GM12878 (cell line): ENCODE results near the gene LYVE1. TPM values are rescaled to one million over a fixed set of nuclear protein-coding genes. Genes with fewer than 3 reads are reported as not detected.

Source experiments
- ATAC-seq: fragments of 200-7000 bp; cut with Tn5 transposase; 3 replicates; pipeline ENCODE4 v1.9.1; 2020; ENCODE audit warnings: mild to moderate bottlenecking, moderate library complexity
- BruUV-seq: library from RNA; stranded (reverse); fragments of 400-500 nt; replicated peaks from 2 replicates; lab custom pipeline; 2021; lab: Mats Ljungman, UMichigan
- CTCF ChIA-PET: fragments of 300-600 bp; sonication (Branson Sonifier 250); formaldehyde crosslinking; extraction: SDS; loops from one replicate; lab custom pipeline; 2021; ENCODE audit warnings: inconsistent platforms; lab: Yijun Ruan, JAX
- POLR2A ChIA-PET: fragments of 350-600 bp; formaldehyde crosslinking; extraction: SDS; loops from one replicate; lab custom pipeline; 2021; ENCODE audit warnings: inconsistent platforms; lab: Charles Lee
- RAD21 ChIA-PET: fragments of 300-600 bp; sonication (Branson Sonifier 250); formaldehyde crosslinking; loops from one replicate; lab custom pipeline; 2023; ENCODE audit warnings: antibody characterized with exemption; ENCODE audit not compliant: unreplicated experiment; lab: Charles Lee
- SMC1A ChIA-PET: fragments of 300-600 bp; sonication (Branson Sonifier 250); formaldehyde crosslinking; loops from one replicate; lab custom pipeline; 2023; ENCODE audit not compliant: unreplicated experiment, uncharacterized antibody; lab: Charles Lee
- DNase-seq: peaks from one replicate; pipeline ENCODE4 v3.0.0-alpha.2; 2011; ENCODE audit warnings: low read depth, low spot score
- FAIRE-seq: peaks from 3 replicates; lab custom pipeline; 2011; peaks lifted over from hg19 to GRCh38; lab: Jason Lieb, UNC
- H2AFZ ChIP-seq: 2 replicates; pipeline ENCODE4 v1.6.0; 2011; ENCODE audit warnings: low read depth, low read length, control low read depth; ENCODE audit not compliant: control insufficient read depth
- H3K27ac ChIP-seq: 2 replicates; pipeline ENCODE4 v1.5.1; 2011; ENCODE audit warnings: control low read depth; ENCODE audit not compliant: control insufficient read depth, insufficient read depth
- H3K27me3 ChIP-seq, 2 experiments: replicated peaks in 1 of 2; 2 replicates each; pipeline versions ENCODE4 v1.6.0 to v1.6.1; 2011; ENCODE audit warnings: low read length in 1 of 2; ENCODE audit not compliant: control insufficient read depth in 2 of 2, insufficient read depth in 2 of 2
- H3K36me3 ChIP-seq, 2 experiments: 2 replicates each; pipeline ENCODE4 v1.5.1; 2011; ENCODE audit warnings: low read length in 1 of 2; ENCODE audit not compliant: control insufficient read depth in 2 of 2, insufficient read depth in 2 of 2
- H3K4me1 ChIP-seq: 2 replicates; pipeline ENCODE4 v1.6.1; 2011; ENCODE audit warnings: mild to moderate bottlenecking, low read length, moderate library complexity, mixed read lengths; ENCODE audit not compliant: control insufficient read depth, insufficient read depth
- H3K4me2 ChIP-seq: 2 replicates; pipeline ENCODE4 v1.6.0; 2011; ENCODE audit warnings: control low read depth; ENCODE audit not compliant: control insufficient read depth, insufficient read depth
- H3K4me3 ChIP-seq: fragments of 200-600 bp; sonication (generic); 2 replicates; pipeline ENCODE4 v1.5.1; 2016
- H3K79me2 ChIP-seq: 2 replicates; pipeline ENCODE4 v1.6.0; 2011; ENCODE audit warnings: low read length; ENCODE audit not compliant: control insufficient read depth, insufficient read depth
- H3K9ac ChIP-seq: 2 replicates; pipeline ENCODE4 v1.8.0; 2011; ENCODE audit warnings: low read length, control low read depth, mixed read lengths; ENCODE audit not compliant: control insufficient read depth, insufficient read depth
- H3K9me3 ChIP-seq: replicated peaks from 3 replicates; pipeline ENCODE4 v1.5.1; 2011; ENCODE audit warnings: mild to moderate bottlenecking, low read length; ENCODE audit not compliant: control insufficient read depth, insufficient read depth
- H4K20me1 ChIP-seq: 2 replicates; pipeline ENCODE4 v1.6.0; 2011; ENCODE audit not compliant: control insufficient read depth, insufficient read depth
- BCL11A ChIP-seq: IDR thresholded peaks from 2 replicates; pipeline ENCODE4 v1.6.1; 2011; ENCODE audit warnings: low read depth, low read length
- HDAC6 ChIP-seq: fragments of 200-600 bp; sonication (generic); IDR thresholded peaks from one replicate; pipeline ENCODE4 v1.8.0; 2017; ENCODE audit warnings: antibody characterized with exemption; ENCODE audit not compliant: unreplicated experiment
- MEF2A ChIP-seq: IDR thresholded peaks from 2 replicates; pipeline ENCODE4 v1.6.1; 2011; ENCODE audit warnings: low read depth, mild to moderate bottlenecking, low read length, moderate library complexity; ENCODE audit not compliant: insufficient read depth
- NBN ChIP-seq: fragments of 450-650 bp; IDR thresholded peaks from 2 replicates; pipeline ENCODE4 v1.6.1; 2016
- NR2C1 ChIP-seq: fragments of 450-650 bp; IDR thresholded peaks from 2 replicates; pipeline ENCODE4 v1.6.1; 2017; ENCODE audit warnings: antibody characterized with exemption, mild to moderate bottlenecking, moderate library complexity
- SMAD1 ChIP-seq: fragments of 450-650 bp; IDR thresholded peaks from 2 replicates; pipeline ENCODE4 v1.6.1; 2018; ENCODE audit warnings: mild to moderate bottlenecking, low read depth; ENCODE audit not compliant: partially characterized antibody
- SP1 ChIP-seq: IDR thresholded peaks from one replicate; pipeline ENCODE4 v1.6.1; 2011; ENCODE audit warnings: low read depth, low read length
- SRF ChIP-seq, 2 experiments: IDR thresholded peaks; 2 replicates each; pipeline ENCODE4 v1.6.1; 2011; ENCODE audit warnings: low read depth in 2 of 2, low read length in 2 of 2, mild to moderate bottlenecking in 1 of 2, moderate library complexity in 1 of 2
- TAF1 ChIP-seq: IDR thresholded peaks from 2 replicates; pipeline ENCODE4 v1.6.1; 2011; ENCODE audit warnings: mild to moderate bottlenecking, low read depth, low read length, borderline replicate concordance
- TBL1XR1 ChIP-seq: IDR thresholded peaks from 2 replicates; pipeline ENCODE4 v1.6.1; 2012; ENCODE audit warnings: low read depth, low read length, improper control_type of control experiment
- ZBTB40 ChIP-seq: fragments of 450-650 bp; IDR thresholded peaks from 2 replicates; pipeline ENCODE4 v1.6.1; 2016; ENCODE audit warnings: mild to moderate bottlenecking, moderate library complexity, borderline replicate concordance
- WGBS: methylation state at CpG from one replicate; pipeline ENCODE4 v1.1.6; 2016; ENCODE audit warnings: low lambda C conversion rate; ENCODE audit not compliant: insufficient replicate concordance, insufficient coverage; ENCODE audit errors: missing lambda C conversion rate; 5-methylcytosine and 5-hydroxymethylcytosine counted together
- in situ Hi-C: fragments of 300-500 bp; cut with MboI; formaldehyde crosslinking; loops from 9 replicates; pipeline ENCODE4 v1.14.3; 2018; ENCODE audit warnings: mixed read lengths
- intact Hi-C: fragments of 100-400 bp; cut with micrococcal nuclease; formaldehyde crosslinking; loops from one replicate; pipeline ENCODE4 v1.14.2; 2022; ENCODE audit not compliant: unreplicated experiment
- polyA plus RNA-seq, 11 experiments: library from polyadenylated mRNA; depleted of rRNA in 4 of 11; unstranded in 6 of 11; stranded (reverse) in 5 of 11; fragments of >200 nt; fragmentation: Nextera tagmentation in 4 of 11; fragmentation: Illumina TruSeq in 1 of 11; extraction: Ambion mirVana in 4 of 11; extraction: Trizol in 1 of 11; gene quantifications; 1 replicate in 1 of 11; 2 replicates in 10 of 11; pipeline versions ENCODE4 v1.2.1 to v1.2.3, GENCODE V29; 2011 to 2016; ENCODE audit warnings: inconsistent platforms in 2 of 11, missing spikeins in 2 of 11, low read depth in 1 of 11
- total RNA-seq, 4 experiments: library from RNA; depleted of rRNA in 3 of 4; stranded (reverse); fragments of >200 nt in 3 of 4; fragmentation: Illumina TruSeq in 1 of 4; extraction: Trizol in 1 of 4; gene quantifications; 2 replicates each; pipeline versions ENCODE4 v1.2.1 to v1.2.3, GENCODE V29; 2013 to 2021
- TF ChIP-seq, protein P1 (sequence below): fragments of 450-650 bp; IDR thresholded peaks from 2 replicates; pipeline ENCODE4 v1.6.1; 2017; ENCODE audit warnings: antibody characterized with exemption, mild to moderate bottlenecking, moderate library complexity

The LYVE1 gene
- total and polyA plus RNA-seq, 10 of the 15 experiments (the other 5 are each of a cell fraction or from before 2014, with no cell fraction given) = 0.15 TPM; not detected in 9

DNA sequence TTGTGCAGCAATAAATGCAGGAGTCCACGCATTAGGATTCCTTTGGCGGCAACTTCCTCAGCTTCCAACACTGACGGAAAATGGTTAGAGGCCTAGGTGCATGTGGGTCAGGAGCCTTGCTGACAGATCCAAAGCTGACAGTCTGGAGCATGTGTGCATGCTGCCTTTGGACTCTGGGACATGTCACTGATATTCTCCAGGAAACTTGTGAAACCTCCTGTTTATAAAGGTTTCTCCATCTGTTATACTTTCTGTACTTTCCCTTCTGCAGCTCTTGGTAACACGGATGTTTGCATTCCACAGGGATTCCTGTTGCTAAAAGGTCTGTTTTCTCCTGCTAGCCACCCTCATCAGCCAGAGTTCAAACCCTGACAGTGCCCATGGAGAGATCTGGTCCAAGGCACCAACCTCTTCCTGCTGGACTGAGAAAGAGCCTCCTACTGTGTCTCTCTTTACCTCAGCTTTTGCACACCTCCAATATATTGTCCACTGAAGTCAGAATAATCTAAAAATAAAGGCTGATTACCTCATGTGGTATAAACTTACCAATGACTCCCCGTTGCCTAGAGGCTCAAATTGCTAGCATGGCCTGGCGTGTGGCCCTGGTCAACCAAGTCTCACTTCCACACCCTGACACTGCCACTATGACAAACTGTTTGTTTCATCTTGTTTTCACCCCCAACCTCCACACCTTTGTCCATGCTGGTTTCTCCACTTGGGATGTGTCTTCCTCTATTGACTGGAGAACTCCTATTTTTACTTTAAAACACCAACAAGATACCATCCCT, 31.1 kb upstream of the LYVE1 start:
- no peaks in the 10 kb centered on the region for H3K36me3 ChIP-seq
- H3K27ac ChIP-seq = no peak overlapping the region
- WGBS = 49% methylated on average over 6 of the region's 6 CpGs
- no peak for FAIRE-seq
- DNase-seq = no peak
- H3K9me3 ChIP-seq = no peaks in the 10 kb centered on the region
- H3K4me3 ChIP-seq = no peak overlapping the region
- POLR2A ChIA-PET = no interaction called here
- no peak overlapping the region for H3K4me2 ChIP-seq
- CTCF ChIA-PET = interaction anchor here (1.2 kb wide), 1 partner anchor 24 kb away, joined by 3 read pairs; no protein-coding TSS in a partner anchor
- SMC1A ChIA-PET = interaction anchor here (1.3 kb wide), 1 partner anchor 195 kb away, joined by 3 read pairs; no protein-coding TSS in a partner anchor
- TF ChIP-seq NR2C1 (no peak), TAF1 (no peak), BCL11A (no peak), TBL1XR1 (no peak), SMAD1 (no peak), ZBTB40 (no peak), SRF (IDR thresholded peaks at IDR 0.05; ENCODE audit: low read depth in 2 of 2, low read length in 2 of 2) (no peak), HDAC6 (no peak), NBN (no peak), MEF2A (no peak), SP1 (no peak)
- TF ChIP-seq, protein P1, sequence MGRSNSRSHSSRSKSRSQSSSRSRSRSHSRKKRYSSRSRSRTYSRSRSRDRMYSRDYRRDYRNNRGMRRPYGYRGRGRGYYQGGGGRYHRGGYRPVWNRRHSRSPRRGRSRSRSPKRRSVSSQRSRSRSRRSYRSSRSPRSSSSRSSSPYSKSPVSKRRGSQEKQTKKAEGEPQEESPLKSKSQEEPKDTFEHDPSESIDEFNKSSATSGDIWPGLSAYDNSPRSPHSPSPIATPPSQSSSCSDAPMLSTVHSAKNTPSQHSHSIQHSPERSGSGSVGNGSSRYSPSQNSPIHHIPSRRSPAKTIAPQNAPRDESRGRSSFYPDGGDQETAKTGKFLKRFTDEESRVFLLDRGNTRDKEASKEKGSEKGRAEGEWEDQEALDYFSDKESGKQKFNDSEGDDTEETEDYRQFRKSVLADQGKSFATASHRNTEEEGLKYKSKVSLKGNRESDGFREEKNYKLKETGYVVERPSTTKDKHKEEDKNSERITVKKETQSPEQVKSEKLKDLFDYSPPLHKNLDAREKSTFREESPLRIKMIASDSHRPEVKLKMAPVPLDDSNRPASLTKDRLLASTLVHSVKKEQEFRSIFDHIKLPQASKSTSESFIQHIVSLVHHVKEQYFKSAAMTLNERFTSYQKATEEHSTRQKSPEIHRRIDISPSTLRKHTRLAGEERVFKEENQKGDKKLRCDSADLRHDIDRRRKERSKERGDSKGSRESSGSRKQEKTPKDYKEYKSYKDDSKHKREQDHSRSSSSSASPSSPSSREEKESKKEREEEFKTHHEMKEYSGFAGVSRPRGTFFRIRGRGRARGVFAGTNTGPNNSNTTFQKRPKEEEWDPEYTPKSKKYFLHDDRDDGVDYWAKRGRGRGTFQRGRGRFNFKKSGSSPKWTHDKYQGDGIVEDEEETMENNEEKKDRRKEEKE = no peak
- no peaks in the 10 kb centered on the region for H4K20me1 ChIP-seq
- H3K79me2 ChIP-seq = no peaks in the 10 kb centered on the region
- H3K4me1 ChIP-seq = no peaks in the 10 kb centered on the region
- no peak overlapping the region for H2AFZ ChIP-seq
- intact Hi-C loops (no loop called here), in situ Hi-C loops (no loop called here)
- RAD21 ChIA-PET = no interaction called here
- ATAC-seq = peak; percentile 39; the same call in 1 of the 3 replicates
- BruUV-seq = no TSS peak
- H3K9ac ChIP-seq = no peak overlapping the region
- no peaks in the 10 kb centered on the region for H3K27me3 ChIP-seq
